ENCODE measurements around the gene DCHS2. TPM values are rescaled to one million over a fixed set of nuclear protein-coding genes. Genes with fewer than 3 reads are reported as not detected.
A peak's percentile ranks its signal among the peaks of the same experiment; 100 is the strongest.

Gene DCHS2
- total and polyA plus RNA-seq, 4 donors = 3.2 to 15.5 (median 7.6) TPM

DNA sequence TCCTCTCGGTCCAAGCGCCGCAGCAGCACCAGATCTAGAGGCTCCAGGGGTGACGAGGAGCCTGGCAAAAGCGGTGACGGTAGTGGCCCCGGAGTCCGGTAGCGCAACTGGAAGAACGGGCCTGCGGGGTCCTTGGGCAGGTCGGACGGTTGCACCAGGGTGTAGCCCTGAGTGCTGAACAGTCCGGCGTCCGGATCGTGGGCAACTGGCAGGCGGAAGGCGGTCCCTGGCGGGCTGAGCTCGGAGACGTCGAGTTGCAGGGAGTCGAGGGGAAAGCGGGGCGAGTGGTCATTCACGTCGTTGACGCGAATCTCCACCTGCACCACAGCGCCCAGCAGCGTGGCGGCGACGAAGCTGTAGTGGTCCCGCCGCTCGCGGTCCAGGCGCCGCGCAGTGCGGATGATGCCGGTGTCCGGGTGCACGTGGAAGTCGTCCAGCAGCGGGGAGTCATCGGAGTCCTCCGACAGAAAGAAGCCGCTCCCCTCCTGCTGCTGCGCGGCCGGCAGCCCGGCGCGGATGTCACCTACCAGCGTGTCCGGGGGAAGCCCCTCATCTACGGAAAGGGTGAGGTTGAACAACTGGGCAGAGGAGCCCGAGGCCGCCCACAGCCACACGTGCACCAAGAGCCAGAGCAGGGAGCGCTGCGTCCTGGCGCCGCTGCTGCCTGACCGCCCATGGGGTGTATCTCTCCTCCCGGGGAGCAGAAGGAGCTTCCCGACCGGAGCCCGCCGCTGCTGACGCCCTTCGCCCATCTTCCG lies 837 bp downstream of the DCHS2 start:
- Histone ChIP-seq H3K4me1 (ENCODE audit: control insufficient read depth, insufficient read depth, low read length) (peaks cover 34% of the 10 kb centered on the region), H3K27ac (ENCODE audit: low read depth, low read length) (peak overlapping the region; percentile 25), H3K27me3 (ENCODE audit: control insufficient read depth, insufficient read depth, low read length) (peaks cover 45% of the 10 kb centered on the region), H3K36me3 (ENCODE audit: control insufficient read depth, insufficient read depth, low read length) (no peaks in the 10 kb centered on the region), H3K9me3 (ENCODE audit: control insufficient read depth, insufficient read depth, low read length) (no peaks in the 10 kb centered on the region), H3K4me3 (ENCODE audit: low read depth, low read length) (peak overlapping the region; percentile 51)
- peak in 1 of 6 donors; percentile 31 for DNase-seq (ENCODE audit: low read depth in 4 of 6, low spot score in 6 of 6)
- under 1% methylated on average over 76 of the region's 76 CpGs for WGBS (ENCODE audit: insufficient coverage)

GRCh38 chr4:154490234-154490582 lies 1.4 kb downstream of the DCHS2 start:
- no peak overlapping the region for H3K27ac ChIP-seq (ENCODE audit: low read depth, low read length)
- 2% methylated on average over 55 of the region's 55 CpGs for WGBS (ENCODE audit: insufficient coverage)
- H3K4me3 ChIP-seq (ENCODE audit: low read depth, low read length) = peak overlapping the region; percentile 51
- DNase-seq (ENCODE audit: low read depth in 4 of 6, low spot score in 6 of 6) = peak in 2 of 6 donors; percentile 20 to 30
- peaks cover 45% of the 10 kb centered on the region for H3K27me3 ChIP-seq (ENCODE audit: control insufficient read depth, insufficient read depth, low read length)
- peaks cover 34% of the 10 kb centered on the region for H3K4me1 ChIP-seq (ENCODE audit: control insufficient read depth, insufficient read depth, low read length)
- H3K9me3 ChIP-seq (ENCODE audit: control insufficient read depth, insufficient read depth, low read length) = no peaks in the 10 kb centered on the region
- no peaks in the 10 kb centered on the region for H3K36me3 ChIP-seq (ENCODE audit: control insufficient read depth, insufficient read depth, low read length)

- no peak for DNase-seq (ENCODE audit: low read depth in 4 of 6, low spot score in 6 of 6)
- Histone ChIP-seq H3K27me3 (ENCODE audit: control insufficient read depth, insufficient read depth, low read length) (peaks cover 45% of the 10 kb centered on the region), H3K36me3 (ENCODE audit: control insufficient read depth, insufficient read depth, low read length) (no peaks in the 10 kb centered on the region), H3K4me3 (ENCODE audit: low read depth, low read length) (no peak overlapping the region), H3K4me1 (ENCODE audit: control insufficient read depth, insufficient read depth, low read length) (peaks cover 34% of the 10 kb centered on the region), H3K27ac (ENCODE audit: low read depth, low read length) (no peak overlapping the region), H3K9me3 (ENCODE audit: control insufficient read depth, insufficient read depth, low read length) (no peaks in the 10 kb centered on the region)
- 41% methylated on average over 50 of the region's 56 CpGs for WGBS (ENCODE audit: insufficient coverage)
These were observed 1.9 kb downstream of the DCHS2 start for GRCh38 chr4:154489558-154490233.

DNA sequence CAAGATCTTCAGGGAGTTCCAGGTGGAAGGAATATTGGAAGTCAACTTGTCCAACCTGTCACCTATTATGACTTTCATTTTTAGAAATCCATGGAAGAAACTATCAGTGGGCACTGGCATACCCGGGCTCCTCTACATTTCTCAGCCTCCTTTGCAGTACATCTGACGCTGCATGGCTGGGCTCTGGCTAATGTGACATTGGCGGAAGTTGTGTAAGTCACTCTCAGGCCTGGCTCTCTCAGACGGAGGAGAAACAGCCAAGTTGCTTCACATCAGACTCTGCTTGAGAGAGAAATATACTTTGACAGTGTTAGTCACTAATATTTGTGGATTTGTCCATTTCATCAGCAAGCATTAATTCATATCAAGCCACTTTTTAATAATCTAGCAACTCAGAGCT lies 4.5 kb downstream of the DCHS2 start:
- H3K36me3 ChIP-seq (ENCODE audit: control insufficient read depth, insufficient read depth, low read length) = no peaks in the 10 kb centered on the region
- 100% methylated on average over 1 of the region's 4 CpGs for WGBS (ENCODE audit: insufficient coverage)
- no peak for DNase-seq (ENCODE audit: low read depth in 4 of 6, low spot score in 6 of 6)
- H3K4me1 ChIP-seq (ENCODE audit: control insufficient read depth, insufficient read depth, low read length) = peaks cover 30% of the 10 kb centered on the region
- peaks cover 32% of the 10 kb centered on the region for H3K27me3 ChIP-seq (ENCODE audit: control insufficient read depth, insufficient read depth, low read length)
- no peak overlapping the region for H3K4me3 ChIP-seq (ENCODE audit: low read depth, low read length)
- no peaks in the 10 kb centered on the region for H3K9me3 ChIP-seq (ENCODE audit: control insufficient read depth, insufficient read depth, low read length)
- no peak overlapping the region for H3K27ac ChIP-seq (ENCODE audit: low read depth, low read length)

GRCh38 chr4:154485127-154485773 lies 6.3 kb downstream of the DCHS2 start:
- peaks cover 16% of the 10 kb centered on the region for H3K27me3 ChIP-seq (ENCODE audit: control insufficient read depth, insufficient read depth, low read length)
- no peaks in the 10 kb centered on the region for H3K9me3 ChIP-seq (ENCODE audit: control insufficient read depth, insufficient read depth, low read length)
- no peaks in the 10 kb centered on the region for H3K36me3 ChIP-seq (ENCODE audit: control insufficient read depth, insufficient read depth, low read length)
- H3K4me3 ChIP-seq (ENCODE audit: low read depth, low read length) = no peak overlapping the region
- DNase-seq (ENCODE audit: low read depth in 4 of 6, low spot score in 6 of 6) = no peak
- peaks cover 11% of the 10 kb centered on the region for H3K4me1 ChIP-seq (ENCODE audit: control insufficient read depth, insufficient read depth, low read length)
- 79% methylated on average over 3 of the region's 4 CpGs for WGBS (ENCODE audit: insufficient coverage)
- H3K27ac ChIP-seq (ENCODE audit: low read depth, low read length) = no peak overlapping the region

- WGBS (ENCODE audit: insufficient coverage) = 100% methylated on average over 2 of the region's 4 CpGs
- Histone ChIP-seq H3K36me3 (ENCODE audit: control insufficient read depth, insufficient read depth, low read length) (no peaks in the 10 kb centered on the region), H3K9me3 (ENCODE audit: control insufficient read depth, insufficient read depth, low read length) (no peaks in the 10 kb centered on the region), H3K27ac (ENCODE audit: low read depth, low read length) (no peak overlapping the region), H3K4me1 (ENCODE audit: control insufficient read depth, insufficient read depth, low read length) (no peaks in the 10 kb centered on the region), H3K27me3 (ENCODE audit: control insufficient read depth, insufficient read depth, low read length) (no peaks in the 10 kb centered on the region), H3K4me3 (ENCODE audit: low read depth, low read length) (no peak overlapping the region)
- DNase-seq (ENCODE audit: low read depth in 4 of 6, low spot score in 6 of 6) = no peak
These were observed 13.1 kb downstream of the DCHS2 start for GRCh38 chr4:154478547-154478946.

- no peak for DNase-seq (ENCODE audit: low read depth in 4 of 6, low spot score in 6 of 6)
These were observed 13.5 kb downstream of the DCHS2 start for GRCh38 chr4:154478128-154478527.

DNA sequence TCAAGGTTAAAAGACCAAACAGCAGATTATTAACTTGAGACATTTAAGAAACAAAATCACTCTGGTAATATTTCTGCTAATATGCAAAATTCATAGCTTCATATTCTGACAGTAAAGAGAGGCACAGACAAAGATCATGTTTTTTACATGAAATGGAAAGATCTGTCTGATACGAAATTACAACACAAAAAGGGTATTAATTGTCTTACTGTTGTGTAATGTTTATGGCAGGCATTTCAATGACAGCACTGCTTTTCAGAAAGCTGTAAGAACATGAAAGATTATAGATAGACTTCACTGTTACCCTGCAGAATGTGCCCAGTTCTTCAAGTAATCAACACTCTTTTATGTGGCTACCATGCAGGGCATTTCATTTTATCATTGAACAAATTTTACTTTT lies 15.4 kb downstream of the DCHS2 start:
- DNase-seq (ENCODE audit: low read depth in 4 of 6, low spot score in 6 of 6) = no peak
- no peaks in the 10 kb centered on the region for H3K36me3 ChIP-seq (ENCODE audit: control insufficient read depth, insufficient read depth, low read length)
- H3K4me1 ChIP-seq (ENCODE audit: control insufficient read depth, insufficient read depth, low read length) = no peaks in the 10 kb centered on the region
- H3K4me3 ChIP-seq (ENCODE audit: low read depth, low read length) = no peak overlapping the region
- no CpG with 5 or more reads among the region's 1 CpG for WGBS (ENCODE audit: insufficient coverage)
- H3K27ac ChIP-seq (ENCODE audit: low read depth, low read length) = no peak overlapping the region
- no peaks in the 10 kb centered on the region for H3K9me3 ChIP-seq (ENCODE audit: control insufficient read depth, insufficient read depth, low read length)
- H3K27me3 ChIP-seq (ENCODE audit: control insufficient read depth, insufficient read depth, low read length) = no peaks in the 10 kb centered on the region

More at GRCh38 chr4:154478128-154478527, 13.5 kb downstream of the DCHS2 start:
- H3K27ac ChIP-seq (ENCODE audit: low read depth, low read length) = no peak overlapping the region
- no peaks in the 10 kb centered on the region for H3K36me3 ChIP-seq (ENCODE audit: control insufficient read depth, insufficient read depth, low read length)
- H3K9me3 ChIP-seq (ENCODE audit: control insufficient read depth, insufficient read depth, low read length) = no peaks in the 10 kb centered on the region
- no peak overlapping the region for H3K4me3 ChIP-seq (ENCODE audit: low read depth, low read length)
- no CpG with 5 or more reads among the region's 2 CpGs for WGBS (ENCODE audit: insufficient coverage)
- H3K4me1 ChIP-seq (ENCODE audit: control insufficient read depth, insufficient read depth, low read length) = no peaks in the 10 kb centered on the region
- H3K27me3 ChIP-seq (ENCODE audit: control insufficient read depth, insufficient read depth, low read length) = no peaks in the 10 kb centered on the region

DNA sequence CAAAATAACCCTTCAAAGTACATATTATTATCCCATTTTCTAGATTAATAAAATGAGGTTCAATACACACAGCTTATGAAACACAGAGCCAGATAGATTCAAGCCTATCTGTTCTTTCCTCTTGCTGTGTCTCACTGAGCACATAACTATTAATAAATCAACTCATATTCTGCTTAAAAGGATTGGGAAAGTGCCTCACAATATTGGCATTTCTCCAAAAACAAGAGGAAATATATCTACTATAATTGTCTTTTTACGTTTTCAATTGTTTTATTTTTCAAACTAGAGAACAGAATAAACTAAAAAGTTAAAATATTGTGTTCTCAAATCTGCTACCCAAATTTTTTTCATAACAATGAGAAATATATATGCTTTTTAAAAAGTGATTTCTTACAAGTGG lies 15.8 kb downstream of the DCHS2 start:
- WGBS (ENCODE audit: insufficient coverage) = no CpG with 5 or more reads among the region's 1 CpG
- no peak for DNase-seq (ENCODE audit: low read depth in 4 of 6, low spot score in 6 of 6)
- Histone ChIP-seq H3K27me3 (ENCODE audit: control insufficient read depth, insufficient read depth, low read length) (no peaks in the 10 kb centered on the region), H3K4me3 (ENCODE audit: low read depth, low read length) (no peak overlapping the region), H3K27ac (ENCODE audit: low read depth, low read length) (no peak overlapping the region), H3K4me1 (ENCODE audit: control insufficient read depth, insufficient read depth, low read length) (no peaks in the 10 kb centered on the region), H3K9me3 (ENCODE audit: control insufficient read depth, insufficient read depth, low read length) (no peaks in the 10 kb centered on the region), H3K36me3 (ENCODE audit: control insufficient read depth, insufficient read depth, low read length) (no peaks in the 10 kb centered on the region)

All from spinal cord (tissue), 10 donors.